SKM-1 (cell line): Measurements from ENCODE around the gene TPH2.
A peak's percentile ranks its signal among the peaks of the same experiment; 100 is the strongest.

ENCODE experiments used
- DNase-seq: peaks from one replicate; lab custom pipeline; 2025; ENCODE audit not compliant: unreplicated experiment; lab: John Stamatoyannopoulos, UW

TPH2 gene

DNA sequence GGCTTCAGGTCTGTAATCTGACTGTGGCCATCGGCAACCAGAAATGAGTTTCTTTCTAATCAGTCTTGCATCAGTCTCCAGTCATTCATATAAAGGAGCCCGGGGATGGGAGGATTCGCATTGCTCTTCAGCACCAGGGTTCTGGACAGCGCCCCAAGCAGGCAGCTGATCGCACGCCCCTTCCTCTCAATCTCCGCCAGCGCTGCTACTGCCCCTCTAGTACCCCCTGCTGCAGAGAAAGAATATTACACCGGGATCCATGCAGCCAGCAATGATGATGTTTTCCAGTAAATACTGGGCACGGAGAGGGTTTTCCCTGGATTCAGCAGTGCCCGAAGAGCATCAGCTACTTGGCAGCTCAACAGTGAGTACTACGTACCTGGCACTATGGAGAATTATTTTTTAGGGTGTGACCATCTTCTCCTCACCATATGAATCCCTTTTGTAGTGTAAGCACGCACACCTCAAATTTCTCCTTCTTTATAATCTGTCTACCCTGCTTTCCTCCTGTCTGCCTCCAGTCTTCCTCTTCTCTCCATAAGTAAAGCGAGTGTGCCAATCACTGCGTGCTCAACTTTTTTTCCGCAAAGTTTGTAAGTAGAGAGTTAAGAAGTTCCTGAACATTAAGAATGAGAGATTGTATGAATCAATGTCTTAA is at the start of gene TPH2:
TPH2 (plus strand) TSS at position 118 of the 658 bp plus-strand sequence; CDS start at position 260, 142 bp downstream.
- peak; percentile 1 for DNase-seq

DNA sequence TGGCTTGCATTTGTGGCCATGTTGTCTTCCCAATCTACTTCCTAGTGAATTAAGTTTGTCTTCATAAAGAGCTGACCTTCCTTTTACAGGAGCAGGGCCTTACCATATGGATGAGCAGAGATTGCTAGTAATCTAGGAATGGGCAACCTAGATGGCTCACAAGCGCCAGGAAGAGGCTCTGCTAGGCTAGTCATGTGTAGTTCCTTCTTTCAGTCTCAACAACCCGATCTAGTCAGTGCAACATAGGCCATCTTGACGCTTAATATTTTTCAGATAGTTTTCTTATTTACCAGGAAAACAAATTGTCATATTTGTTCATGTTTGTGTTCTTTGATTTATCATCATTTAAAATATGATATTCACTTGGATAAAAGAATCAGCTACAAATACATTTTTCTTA is 48.2 kb upstream of the TPH2 start:
- DNase-seq = no peak

DNA sequence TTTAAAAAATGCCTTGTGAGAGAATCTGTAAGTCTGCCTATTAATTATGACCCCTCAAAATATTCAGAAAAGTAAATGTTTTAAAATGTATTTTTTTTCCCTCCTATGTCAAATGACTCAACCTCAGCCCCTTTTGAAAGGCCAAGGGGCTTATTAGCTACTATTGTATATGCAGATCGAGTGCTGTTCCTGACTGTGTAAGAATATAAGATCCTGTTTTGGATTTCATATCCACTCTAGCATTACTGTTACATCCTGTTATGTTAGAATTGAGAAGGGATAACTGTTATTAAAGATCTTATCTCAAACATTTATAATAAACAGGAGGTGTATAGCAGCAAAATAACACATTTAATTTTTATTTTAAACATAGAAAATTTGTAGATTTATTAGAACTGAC is 46.6 kb upstream of the TPH2 start:
- DNase-seq = no peak

DNA sequence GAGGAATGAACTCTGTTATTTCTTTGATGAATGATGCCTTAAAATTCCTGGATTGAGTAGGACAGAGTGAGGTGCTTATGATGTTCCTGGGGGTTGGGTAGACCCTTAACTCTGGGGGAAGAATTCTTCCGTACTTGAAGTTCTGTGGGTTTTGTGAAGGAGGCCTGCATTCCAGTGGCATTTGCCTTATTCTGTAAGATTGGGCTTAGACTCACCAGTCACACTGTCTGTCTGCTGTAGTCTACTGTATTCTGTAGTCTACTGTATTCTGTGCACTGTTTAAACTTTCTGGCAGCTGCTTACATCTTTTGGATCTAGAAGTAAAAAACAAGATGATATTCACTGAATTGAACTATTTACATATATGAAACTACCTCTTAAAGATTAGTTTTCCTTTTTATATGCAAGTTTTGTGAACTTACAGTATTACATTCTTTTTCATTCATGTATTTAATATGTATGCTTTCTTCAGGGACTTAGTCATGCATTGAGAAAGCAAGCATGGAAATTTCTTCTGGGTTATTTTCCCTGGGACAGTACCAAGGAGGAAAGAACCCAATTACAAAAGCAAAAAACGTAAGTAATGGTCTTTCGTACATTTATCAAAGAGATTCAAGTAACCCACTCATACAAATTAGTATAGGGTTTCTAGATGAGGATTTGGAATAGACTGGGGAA is 42.3 kb upstream of the TPH2 start:
- DNase-seq = no peak

DNA sequence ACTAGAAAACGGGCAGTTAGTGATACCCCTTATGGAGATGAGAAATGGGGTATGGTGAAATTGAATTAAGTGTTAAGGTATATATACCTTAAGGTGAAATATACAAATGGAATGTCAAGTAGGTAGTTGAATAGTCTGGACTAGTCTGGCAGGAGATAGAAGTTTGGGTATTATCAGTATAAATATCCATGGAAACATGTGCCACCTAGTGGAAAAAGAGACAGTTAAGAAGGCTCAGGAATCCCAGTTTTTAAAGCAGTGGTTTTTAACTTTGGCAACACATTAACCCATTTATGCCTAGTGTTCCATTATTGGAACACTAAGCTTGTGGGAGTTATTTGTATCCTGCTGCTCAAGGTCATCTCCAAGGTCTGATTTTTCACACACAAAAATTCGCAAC is 38.6 kb upstream of the TPH2 start:
- DNase-seq = no peak

DNA sequence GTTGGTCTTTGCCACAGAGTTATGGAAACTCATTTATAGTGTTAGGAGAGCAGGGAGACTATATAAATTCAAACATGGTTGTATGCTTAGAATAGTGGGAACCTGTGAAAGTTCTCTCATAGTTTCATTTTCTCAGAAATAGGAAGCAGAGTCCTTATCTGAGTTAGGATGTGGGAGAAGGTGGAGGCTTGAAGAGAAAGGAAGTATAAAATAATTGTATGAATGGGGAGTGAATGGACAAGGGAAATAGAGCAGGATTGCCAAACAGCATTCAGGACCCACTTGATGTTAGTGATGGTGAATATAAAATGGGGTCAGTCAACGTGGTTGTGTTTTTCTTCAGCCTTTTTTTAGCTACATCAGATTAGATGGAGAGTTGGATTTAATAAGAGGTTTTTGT is 34.0 kb upstream of the TPH2 start:
- DNase-seq = no peak

DNA sequence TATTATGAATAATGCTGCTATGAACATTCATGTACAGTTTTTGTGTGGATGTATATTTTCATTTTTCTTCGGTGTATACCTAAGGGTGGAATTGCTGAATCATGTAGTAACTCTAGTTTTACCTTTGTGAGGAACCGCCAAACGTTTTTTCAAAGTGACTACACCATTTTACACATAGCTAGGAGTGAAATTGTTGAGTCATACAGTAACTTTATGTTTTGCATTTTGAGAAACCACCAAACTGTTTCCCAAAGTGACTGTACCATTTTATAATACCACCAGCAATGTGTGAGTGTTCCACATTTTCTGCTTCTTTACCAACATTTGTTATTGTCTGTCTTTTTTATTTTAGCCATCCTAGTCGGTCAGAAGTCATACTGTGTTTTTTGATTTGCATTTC is 3.1 kb upstream of the TPH2 start:
- DNase-seq = no peak

DNA sequence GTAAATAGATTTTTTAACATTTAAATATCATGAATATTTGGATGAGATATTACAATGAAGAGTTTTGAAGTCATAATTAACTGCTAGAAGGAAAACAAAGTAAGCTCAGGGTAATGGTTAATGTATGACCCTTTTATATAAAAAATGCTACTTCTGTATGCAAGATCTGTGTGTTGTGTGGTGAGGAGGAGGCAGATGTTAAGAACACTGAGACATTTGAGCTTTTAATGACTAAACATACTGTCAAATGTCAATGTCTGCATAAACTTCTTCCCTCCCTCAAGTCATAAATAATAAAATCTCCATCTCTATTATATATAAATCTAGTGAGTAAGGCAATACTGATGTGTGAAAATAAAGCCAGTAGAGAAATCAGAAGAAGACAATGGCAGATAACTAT is 1.4 kb downstream of the TPH2 start:
- no peak for DNase-seq

DNA sequence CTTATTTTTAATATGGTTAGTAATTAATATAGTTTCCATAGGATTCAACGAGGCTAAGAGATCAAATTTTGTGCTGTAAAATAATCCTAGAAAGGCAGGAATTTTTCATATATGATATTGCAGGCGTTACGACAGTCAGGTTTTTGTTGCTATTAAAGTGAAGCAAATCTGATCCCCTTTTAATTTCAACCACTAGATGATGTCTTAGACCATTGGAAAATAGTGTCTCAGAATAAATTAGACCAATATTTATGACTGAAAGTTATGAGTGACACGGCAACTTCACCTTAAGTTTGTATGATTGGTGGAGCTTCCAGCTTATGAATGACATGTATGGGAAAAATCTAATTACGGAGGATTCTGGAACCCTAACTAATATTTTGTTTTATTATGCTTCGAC is 2.5 kb downstream of the TPH2 start:
- DNase-seq = no peak

DNA sequence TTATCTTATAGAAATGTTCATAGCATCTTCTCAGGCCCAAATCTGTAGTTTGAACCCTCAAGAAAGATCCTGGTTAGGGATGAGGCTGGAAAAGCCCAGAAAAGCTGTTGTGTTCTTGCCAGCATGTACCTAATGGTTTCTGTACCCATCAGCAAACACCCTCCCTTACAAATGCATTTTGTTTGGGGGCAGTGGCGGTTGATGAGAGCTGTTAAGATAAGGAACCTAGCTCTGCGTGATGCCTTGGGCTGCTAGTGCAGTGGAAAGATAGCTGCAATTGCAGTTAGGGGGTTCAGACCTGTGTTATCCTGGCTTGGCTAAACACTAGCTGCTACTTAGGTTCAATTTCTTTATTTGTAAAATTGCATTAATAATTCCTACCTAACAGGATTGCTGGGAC is 3.6 kb downstream of the TPH2 start:
- DNase-seq = no peak

DNA sequence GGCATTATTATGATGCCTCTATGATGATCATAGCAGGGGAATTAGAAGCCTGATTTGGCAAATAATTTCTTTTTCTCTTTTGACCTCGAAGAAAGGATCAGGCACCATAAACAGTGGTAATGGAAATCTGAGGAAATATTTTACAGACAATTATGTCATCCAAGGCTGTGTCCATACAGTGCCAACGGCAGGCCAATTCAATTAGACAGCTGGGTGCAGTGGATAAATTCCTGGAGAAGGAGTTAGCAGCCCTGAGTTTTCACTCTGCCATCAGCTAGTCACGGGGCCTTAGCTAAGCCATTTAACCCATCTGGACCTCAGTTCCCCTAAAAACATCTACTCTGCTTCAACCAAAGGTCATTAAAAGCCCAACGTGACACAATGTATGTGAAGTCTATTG is 4.1 kb downstream of the TPH2 start:
- DNase-seq = no peak

DNA sequence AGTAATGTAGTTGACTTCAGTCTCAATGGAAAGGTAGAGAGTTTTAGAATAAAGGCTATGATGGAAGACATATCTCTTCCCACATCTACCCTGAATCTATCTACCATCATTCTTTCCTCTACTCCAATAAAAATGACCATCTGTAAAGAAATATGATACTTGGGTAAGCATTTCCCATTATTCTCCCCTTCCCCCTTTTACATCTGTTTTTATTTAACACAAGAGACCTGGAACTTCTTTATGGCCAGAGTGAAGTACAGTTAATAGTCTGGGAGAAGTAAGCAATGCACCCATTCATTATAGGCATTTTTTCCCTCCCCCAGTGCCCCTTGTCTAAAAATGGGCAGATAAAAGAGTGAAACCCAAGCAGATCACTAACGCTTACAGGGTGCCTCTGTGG is 6.5 kb downstream of the TPH2 start:
- no peak for DNase-seq

DNA sequence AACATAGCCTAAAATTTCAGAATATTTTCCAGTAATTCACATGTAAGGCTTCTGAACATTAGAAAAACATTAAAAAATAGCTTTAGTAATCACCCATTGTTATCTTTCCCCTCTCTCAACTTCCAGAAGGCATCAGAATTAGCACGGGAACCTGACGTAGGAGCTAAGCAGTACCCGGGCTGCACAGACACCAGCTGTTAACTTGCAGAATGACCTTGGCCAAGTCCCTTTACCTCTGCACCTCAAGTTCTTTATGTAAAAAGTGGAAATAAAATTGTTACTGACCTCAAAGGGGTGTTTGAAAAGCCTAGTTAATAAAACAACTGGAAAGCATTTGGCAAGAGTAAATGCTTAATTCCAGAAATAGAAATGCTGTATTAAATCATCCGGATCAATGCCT is 7.2 kb downstream of the TPH2 start:
- no peak for DNase-seq

DNA sequence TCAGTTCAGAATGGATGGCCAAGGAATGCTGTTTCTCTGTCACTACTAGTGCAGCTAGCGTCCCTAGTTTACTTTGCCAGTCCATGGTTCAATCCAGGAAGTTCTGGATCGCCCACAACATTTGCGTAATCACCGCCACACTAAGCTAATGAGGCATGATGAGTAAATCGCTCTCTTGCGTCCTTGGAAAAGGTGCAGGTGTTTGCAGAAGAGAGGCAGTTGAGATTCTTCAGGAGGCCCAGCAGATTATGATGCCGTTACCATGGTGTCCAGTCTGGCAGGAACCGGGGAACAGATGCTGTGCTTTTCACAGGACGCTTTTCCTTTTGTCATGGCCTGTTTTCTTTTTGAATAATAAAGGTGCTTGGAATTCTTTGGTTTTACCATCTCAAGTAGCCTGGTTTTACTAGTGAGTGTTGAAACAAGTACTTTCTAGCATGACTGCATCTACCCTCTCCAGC is 9.0 kb downstream of the TPH2 start:
- DNase-seq = no peak

DNA sequence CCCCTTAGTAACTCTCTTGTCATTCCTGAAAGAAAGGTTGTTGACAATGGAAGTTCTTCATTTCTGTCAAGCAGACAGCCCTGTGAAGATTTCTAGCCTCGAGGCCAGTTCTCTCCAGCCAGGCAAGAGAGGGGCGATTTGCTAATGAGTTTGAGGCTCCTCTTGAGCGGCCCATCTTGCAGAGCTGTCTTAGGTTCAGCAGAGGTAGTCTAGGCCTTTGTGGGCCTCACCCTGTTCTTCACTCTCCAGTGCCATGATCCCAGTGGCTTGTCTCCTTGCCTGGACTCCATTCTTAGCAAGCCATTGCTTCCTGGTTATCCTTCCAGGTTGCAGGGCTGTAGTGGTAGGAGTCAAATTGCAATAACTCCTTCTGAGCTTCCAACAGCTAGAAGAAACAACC is 9.7 kb downstream of the TPH2 start:
- DNase-seq = no peak

DNA sequence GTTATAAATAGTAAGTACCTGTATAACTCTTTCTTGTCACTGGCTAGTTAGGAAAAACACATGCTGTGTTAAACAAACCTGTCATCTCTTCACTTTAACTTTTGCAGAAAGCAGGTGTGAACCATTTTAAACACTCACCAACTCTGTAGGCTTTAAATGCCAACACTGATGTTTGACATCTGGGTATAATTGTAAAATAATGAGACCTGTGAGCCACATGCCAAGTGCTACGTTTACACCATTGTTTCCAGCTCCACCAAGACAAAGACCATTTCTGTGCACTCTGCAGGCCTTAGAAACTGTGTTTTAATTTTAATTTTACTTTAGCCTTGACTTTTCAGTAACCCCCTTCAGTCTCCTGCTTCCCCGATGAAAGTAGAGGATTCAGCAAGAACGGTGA is 11.0 kb downstream of the TPH2 start:
- no peak for DNase-seq

DNA sequence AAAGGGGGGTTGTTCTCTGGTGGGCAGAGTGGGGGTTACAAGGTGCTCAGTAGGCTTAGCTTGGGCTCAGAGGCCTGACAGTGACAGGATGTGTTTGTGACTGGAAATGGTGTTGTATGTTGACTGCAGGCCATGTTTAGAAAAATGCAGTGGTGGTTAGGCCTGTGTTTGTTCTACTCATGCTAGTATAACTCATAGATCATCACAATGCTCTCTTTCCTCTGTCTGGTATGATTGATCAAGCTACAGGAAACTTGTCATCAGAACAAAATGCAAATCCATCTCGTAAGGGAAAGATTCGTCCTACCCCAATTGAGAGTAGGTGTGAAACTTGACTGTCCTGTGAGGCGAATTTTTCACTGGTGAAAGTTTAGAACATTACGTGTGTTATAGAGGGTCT is 11.8 kb downstream of the TPH2 start:
- no peak for DNase-seq

DNA sequence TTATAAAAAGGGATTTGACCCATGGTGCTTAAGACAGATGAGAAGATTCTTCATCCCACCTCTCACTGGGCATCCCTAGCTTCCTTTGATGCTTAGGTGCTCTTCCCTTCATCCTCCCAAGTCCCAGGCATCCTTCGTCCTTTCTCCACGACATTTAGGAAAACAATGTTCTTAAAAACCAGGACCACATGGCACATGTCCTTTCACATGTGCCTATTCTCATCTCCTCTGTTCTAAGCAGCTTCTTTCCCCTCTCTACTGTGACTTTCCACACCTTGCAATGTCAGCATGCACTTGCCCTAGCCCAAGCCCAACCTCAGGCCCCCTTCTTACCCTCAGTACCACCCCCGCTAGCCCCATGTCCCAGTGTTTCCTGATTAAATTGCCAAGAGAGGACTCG is 12.2 kb downstream of the TPH2 start:
- no peak for DNase-seq

DNA sequence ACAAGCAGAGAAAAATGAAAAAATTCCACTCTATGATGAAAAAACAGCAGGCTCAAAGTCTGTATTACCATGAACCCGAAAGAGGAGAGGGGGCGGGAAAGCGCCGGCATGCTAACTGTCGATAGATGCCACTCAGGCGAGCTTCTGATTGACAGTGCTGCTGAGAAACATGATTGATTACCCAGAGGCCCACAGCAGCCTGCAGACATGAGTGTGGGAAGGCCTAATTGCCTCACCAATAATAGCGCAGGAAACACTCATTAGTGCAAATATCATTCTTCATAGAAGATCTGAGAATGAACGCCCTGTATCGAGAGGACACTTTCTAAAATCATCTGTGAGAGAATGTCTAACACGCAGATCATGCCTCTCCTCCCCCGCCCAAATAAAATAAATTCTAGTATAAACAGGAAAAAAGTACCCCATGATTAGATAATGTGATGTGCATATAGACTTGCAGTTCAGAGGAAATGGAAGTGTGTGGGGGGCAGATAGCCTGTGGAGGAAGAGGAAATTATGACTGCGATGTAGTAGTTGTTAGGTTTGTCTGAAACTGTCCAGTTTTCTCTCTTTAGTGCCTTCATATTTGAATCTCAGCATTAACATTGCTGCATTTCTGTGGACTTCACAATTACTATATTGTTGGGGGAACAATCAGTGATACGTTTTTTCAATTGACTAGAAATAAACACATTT is 15.6 kb downstream of the TPH2 start:
- no peak for DNase-seq

DNA sequence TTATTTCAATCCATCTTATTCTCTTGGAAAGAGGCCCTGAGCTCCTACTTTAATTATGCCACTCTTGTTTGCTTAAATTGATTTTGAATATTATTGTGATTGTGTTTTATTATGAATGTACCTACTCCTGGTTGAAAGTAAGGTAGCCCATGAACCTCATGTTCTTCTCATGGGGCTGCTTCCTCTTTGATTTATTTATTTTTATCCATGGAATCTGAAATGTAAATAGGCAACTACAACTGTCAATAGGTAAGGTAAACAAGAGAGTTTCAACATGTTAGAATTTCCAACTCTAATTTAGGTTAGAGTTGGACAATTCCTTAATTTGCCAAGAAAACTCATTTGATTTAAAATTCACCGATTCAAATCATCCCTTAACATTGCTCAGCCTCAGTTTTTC is 16.2 kb downstream of the TPH2 start:
- no peak for DNase-seq

DNA sequence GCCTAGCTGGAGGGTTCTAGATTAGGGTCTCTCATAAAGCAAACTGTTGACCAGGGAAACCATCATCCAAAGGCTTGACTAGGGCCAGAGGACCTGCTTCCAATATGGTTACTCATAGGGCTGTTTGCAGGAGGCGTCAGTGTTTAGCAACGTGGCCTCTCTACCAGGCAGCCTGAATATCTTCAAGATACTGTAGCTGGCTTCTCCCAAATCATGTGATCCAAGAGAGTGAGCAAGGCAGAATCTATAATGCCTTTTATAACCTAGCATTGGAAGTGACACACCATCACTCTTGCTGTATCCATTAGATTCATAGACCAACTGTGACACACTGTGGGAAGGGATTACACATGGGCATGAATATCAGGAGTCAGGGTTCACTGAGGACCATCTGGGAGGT is 17.3 kb downstream of the TPH2 start:
- DNase-seq = no peak

DNA sequence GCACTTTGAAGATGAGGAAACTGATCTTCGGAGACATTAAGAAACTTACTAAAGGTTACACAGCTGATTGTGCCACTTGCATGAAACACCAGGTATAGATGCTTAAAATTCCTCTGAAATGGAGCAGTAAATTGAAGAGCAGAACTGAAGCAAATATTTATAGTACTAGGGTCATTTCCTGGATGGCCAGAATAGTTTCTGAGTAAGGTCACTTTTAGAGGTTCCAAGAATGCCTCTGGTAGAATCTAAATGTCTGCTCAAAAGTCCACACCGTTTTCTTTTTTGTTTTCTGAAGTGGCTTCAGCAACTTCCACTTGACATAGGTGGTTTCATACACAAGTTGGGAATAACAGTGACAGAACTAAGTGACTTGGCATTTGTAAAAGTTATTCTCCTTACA is 19.4 kb downstream of the TPH2 start:
- DNase-seq = no peak
